Measurements from ENCODE around the gene TNKS1BP1. TPM values are rescaled to one million over a fixed set of nuclear protein-coding genes. Genes with fewer than 3 reads are reported as not detected.

Gene TNKS1BP1
- polyA plus RNA-seq, 2 of the 4 experiments (the other 2 are of a cell fraction) = 35.0 to 53.1 TPM

- Histone ChIP-seq H3K4me2 (peak overlapping the region; percentile 53), H3K4me1 (peaks cover 18% of the 10 kb centered on the region), H3K4me3 (no peak overlapping the region), H3K9me3 (peaks cover 15% of the 10 kb centered on the region), H3K27ac (peak overlapping the region; percentile 67 to 81)
- peak; percentile 58 to 62 for DNase-seq (ENCODE audit: low read depth in 1 of 2, low spot score in 1 of 2)
- FAIRE-seq = no peak
- 20% methylated on average over 24 of the region's 31 CpGs for WGBS (ENCODE audit: missing lambda C conversion rate)
- POLR2A ChIA-PET = no interaction called here
- peak; percentile 40 to 81; a peak in 3 of 6 replicates for ATAC-seq
- CTCF ChIA-PET = interaction anchor here (0.6 to 13.0 kb wide), 27 partner anchors 10 to 1786 kb away, joined by 3 to 139 read pairs (median 4); partner anchors contain the start of genes P2RX3, RTN4RL2 and TIMM10
- no peak for TF ChIP-seq HDAC2 (IDR thresholded peaks at IDR 0.05)
- TF ChIP-seq KDM1A (IDR thresholded peaks at IDR 0.05; ENCODE audit: low read depth) = no peak
- TF ChIP-seq HOXA7 (CRISPR knock-in tag; IDR thresholded peaks at IDR 0.05) = no peak
- TF ChIP-seq MAZ (IDR thresholded peaks at IDR 0.05; ENCODE audit: borderline replicate concordance, low read depth, low read length) = no peak
- no peak for TF ChIP-seq MYC (IDR thresholded peaks at IDR 0.05; ENCODE audit: borderline replicate concordance, low read length)
- TF ChIP-seq E2F6 (IDR thresholded peaks at IDR 0.05; ENCODE audit: borderline replicate concordance, low read depth) = no peak
- 0 out of 2 replicates have a peak, but pooled peaks have one; percentile 36 for TF ChIP-seq HEYL (CRISPR knock-in tag; IDR thresholded peaks at IDR 0.05)
- peak; percentile 39; the same call in 1 of the 2 replicates for TF ChIP-seq MAX (IDR thresholded peaks at IDR 0.05)
- TF ChIP-seq SMC3 (IDR thresholded peaks at IDR 0.05) = peak; percentile 61
- TF ChIP-seq CTCF (IDR thresholded peaks at IDR 0.05) = peak; percentile 73
- TF ChIP-seq RCOR1 (IDR thresholded peaks at IDR 0.05; ENCODE audit: low read depth, low read length) = no peak
- peak; percentile 38 to 41; a peak in 4 of 5 replicates for TF ChIP-seq RAD21 (conservative IDR thresholded peaks at IDR 0.05 in 1 of 2, IDR thresholded peaks at IDR 0.05 in 1 of 2)
- TF ChIP-seq CEBPB (IDR thresholded peaks at IDR 0.05) = peak in 1 of 2 experiments; percentile 77; a peak in 2 of 4 replicates
- TF ChIP-seq USF2 (IDR thresholded peaks at IDR 0.05) = no peak
- TF ChIP-seq ELK1 (IDR thresholded peaks at IDR 0.05; ENCODE audit: low read depth, low read length) = no peak
- no peak for TF ChIP-seq ESRRA (IDR thresholded peaks at IDR 0.05; ENCODE audit: borderline replicate concordance, low read length)
- TF ChIP-seq HMGXB4 (CRISPR knock-in tag; IDR thresholded peaks at IDR 0.05; ENCODE audit: borderline replicate concordance) = no peak
- no peak for TF ChIP-seq TFCP2L1 (CRISPR knock-in tag; IDR thresholded peaks at IDR 0.05)
- TF ChIP-seq NR3C1 (IDR thresholded peaks at IDR 0.05) = no peak
These were observed 24.9 kb upstream of the TNKS1BP1 start for GRCh38 chr11:57349491-57350274.

Measured in A549 (cell line).